H9 (cell line): ENCODE measurements around the gene FAM78A. TPM values are rescaled to one million over a fixed set of nuclear protein-coding genes. Genes with fewer than 3 reads are reported as not detected.

ENCODE experiments used
- DNase-seq: peaks from one replicate; pipeline ENCODE4 v3.0.0-alpha.2; 2017
- H2AFZ ChIP-seq: one replicate; pipeline ENCODE4 v1.6.1; 2013; ENCODE audit warnings: mild to moderate bottlenecking, low read length, control low read depth, moderate library complexity
- H2AK5ac ChIP-seq: 2 replicates; pipeline ENCODE4 v1.6.1; 2013; ENCODE audit warnings: low read length, control low read depth, mixed read lengths; ENCODE audit not compliant: insufficient read length
- H2BK120ac ChIP-seq: one replicate; pipeline ENCODE4 v1.6.1; 2013; ENCODE audit warnings: low read depth, mild to moderate bottlenecking, low read length, control low read depth, inconsistent platforms; ENCODE audit not compliant: poor library complexity, severe bottlenecking
- H2BK12ac ChIP-seq: 2 replicates; pipeline ENCODE4 v1.6.1; 2013; ENCODE audit warnings: low read length, control low read depth, mixed read lengths, low read depth; ENCODE audit not compliant: insufficient read length
- H2BK15ac ChIP-seq: 2 replicates; pipeline ENCODE4 v1.6.1; 2013; ENCODE audit warnings: low read depth, low read length, control low read depth
- H2BK20ac ChIP-seq: one replicate; pipeline ENCODE4 v1.6.1; 2013; ENCODE audit warnings: low read depth, mild to moderate bottlenecking, low read length, control low read depth, inconsistent platforms; ENCODE audit not compliant: poor library complexity, severe bottlenecking
- H2BK5ac ChIP-seq: 2 replicates; pipeline ENCODE4 v1.6.1; 2013; ENCODE audit warnings: low read length, control low read depth, mixed read lengths; ENCODE audit not compliant: insufficient read length
- H3K14ac ChIP-seq: 2 replicates; pipeline ENCODE4 v1.6.1; 2013; ENCODE audit warnings: low read length, control low read depth; ENCODE audit not compliant: insufficient read depth
- H3K18ac ChIP-seq: 2 replicates; pipeline ENCODE4 v1.6.1; 2013; ENCODE audit warnings: low read depth, mild to moderate bottlenecking, mixed read lengths, low read length, control low read depth; ENCODE audit not compliant: insufficient read length
- H3K23ac ChIP-seq: 2 replicates; pipeline ENCODE4 v1.6.1; 2013; ENCODE audit warnings: low read length, control low read depth, mixed read lengths, low read depth; ENCODE audit not compliant: insufficient read length
- H3K23me2 ChIP-seq: 2 replicates; pipeline ENCODE4 v1.6.1; 2013; ENCODE audit warnings: low read depth, mild to moderate bottlenecking, mixed read lengths, low read length, control low read depth; ENCODE audit not compliant: insufficient read length, poor library complexity, severe bottlenecking
- H3K27ac ChIP-seq: 2 replicates; pipeline ENCODE4 v1.5.1; 2013; ENCODE audit warnings: low read length, control low read depth, mixed read lengths, low read depth; ENCODE audit not compliant: insufficient read length
- H3K27me3 ChIP-seq: 2 replicates; pipeline ENCODE4 v1.6.1; 2013; ENCODE audit warnings: low read length, control low read depth, inconsistent platforms; ENCODE audit not compliant: insufficient read depth
- H3K4ac ChIP-seq: 2 replicates; pipeline ENCODE4 v1.6.1; 2013; ENCODE audit warnings: low read depth, mild to moderate bottlenecking, control low read depth, inconsistent platforms, low read length, moderate library complexity
- H3K4me1 ChIP-seq: 2 replicates; pipeline ENCODE4 v1.6.1; 2013; ENCODE audit warnings: low read length, control low read depth, inconsistent platforms; ENCODE audit not compliant: insufficient read depth
- H3K4me2 ChIP-seq: 2 replicates; pipeline ENCODE4 v1.6.1; 2013; ENCODE audit warnings: low read length, control low read depth, mixed read lengths; ENCODE audit not compliant: insufficient read length, insufficient read depth
- H3K56ac ChIP-seq: 2 replicates; pipeline ENCODE4 v1.6.1; 2013; ENCODE audit warnings: low read depth, mild to moderate bottlenecking, mixed read lengths, low read length, control low read depth; ENCODE audit not compliant: insufficient read length
- H3K79me1 ChIP-seq: 2 replicates; pipeline ENCODE4 v1.6.1; 2013; ENCODE audit warnings: low read depth, mild to moderate bottlenecking, moderate library complexity, low read length, control low read depth, inconsistent platforms; ENCODE audit not compliant: insufficient read depth, poor library complexity, severe bottlenecking
- H3K79me2 ChIP-seq: 2 replicates; pipeline ENCODE4 v1.6.1; 2013; ENCODE audit warnings: low read length, control low read depth, inconsistent platforms; ENCODE audit not compliant: insufficient read depth
- H3K9ac ChIP-seq: 2 replicates; pipeline ENCODE4 v1.6.1; 2013; ENCODE audit warnings: low read length, control low read depth, mixed read lengths; ENCODE audit not compliant: insufficient read length; ENCODE audit errors: extremely low read depth
- H3K9me3 ChIP-seq: one replicate; pipeline ENCODE4 v1.6.1; 2013; ENCODE audit warnings: low read depth, low read length, inconsistent platforms; ENCODE audit not compliant: control insufficient read depth
- H3T11ph ChIP-seq: one replicate; pipeline ENCODE4 v1.6.1; 2013; ENCODE audit warnings: mild to moderate bottlenecking, low read length, control low read depth, inconsistent platforms
- H4K20me1 ChIP-seq: one replicate; pipeline ENCODE4 v1.6.1; 2013; ENCODE audit not compliant: control insufficient read depth, insufficient read length, insufficient read depth
- H4K5ac ChIP-seq: 2 replicates; pipeline ENCODE4 v1.6.1; 2013; ENCODE audit warnings: low read depth, mild to moderate bottlenecking, mixed read lengths, low read length, control low read depth; ENCODE audit not compliant: insufficient read length
- H4K8ac ChIP-seq: replicated peaks from 2 replicates; pipeline ENCODE4 v1.6.1; 2013; ENCODE audit warnings: low read length, control low read depth, mixed read lengths, low read depth; ENCODE audit not compliant: insufficient read length
- H4K91ac ChIP-seq: 2 replicates; pipeline ENCODE4 v1.6.1; 2013; ENCODE audit warnings: low read depth, mild to moderate bottlenecking, moderate library complexity, mixed read lengths, low read length, control low read depth; ENCODE audit not compliant: insufficient read length
- H3K27ac Mint-ChIP-seq, 3 experiments: 2 replicates in 2 of 3; 3 replicates in 1 of 3; pipeline ENCODE4 v1.8.0; 2020 to 2021; ENCODE audit warnings: mixed read lengths in 3 of 3, mild to moderate bottlenecking in 1 of 3, moderate library complexity in 1 of 3
- H3K27me3 Mint-ChIP-seq: 2 replicates; pipeline ENCODE4 v1.8.0; 2021; ENCODE audit warnings: low read depth, mild to moderate bottlenecking, moderate library complexity, mixed read lengths
- H3K36me3 Mint-ChIP-seq, 3 experiments: 2 replicates in 2 of 3; 3 replicates in 1 of 3; pipeline ENCODE4 v1.8.0; 2020 to 2021; ENCODE audit warnings: low read depth in 3 of 3, mixed read lengths in 3 of 3; ENCODE audit not compliant: insufficient read depth in 1 of 3
- H3K4me1 Mint-ChIP-seq, 2 experiments: 2 replicates each; pipeline ENCODE4 v1.8.0; 2020; ENCODE audit warnings: mixed read lengths in 2 of 2
- H3K4me3 Mint-ChIP-seq, 2 experiments: 2 replicates in 1 of 2; 3 replicates in 1 of 2; pipeline ENCODE4 v1.8.0; 2020 to 2021; ENCODE audit warnings: mild to moderate bottlenecking in 2 of 2, mixed read lengths in 2 of 2, moderate library complexity in 1 of 2
- H3K9me3 Mint-ChIP-seq, 2 experiments: 2 replicates in 1 of 2; 3 replicates in 1 of 2; pipeline ENCODE4 v1.8.0; 2020; ENCODE audit warnings: mild to moderate bottlenecking in 2 of 2, mixed read lengths in 2 of 2, moderate library complexity in 1 of 2
- CTCF ChIP-seq: fragments of 200-600 bp; sonication (generic); conservative IDR thresholded peaks from 3 replicates; pipeline ENCODE4 v1.8.0; 2021; ENCODE audit warnings: antibody characterized with exemption, mild to moderate bottlenecking
- WGBS: extraction: QIAGEN DNeasy Blood & Tissue Kit; methylation state at CpG from one replicate; pipeline ENCODE4 v1.1.7; 2013; ENCODE audit warnings: missing lambda C conversion rate, low lambda C conversion rate, mixed read lengths; ENCODE audit not compliant: insufficient read length; ENCODE audit errors: extremely low coverage; 5-methylcytosine and 5-hydroxymethylcytosine counted together
- total RNA-seq: library from RNA; stranded (reverse); gene quantifications from 2 replicates; pipeline ENCODE4 v1.2.1, GENCODE V29; 2021

Gene FAM78A
- total RNA-seq, 1 experiment from 2014 or later = 1.9 TPM

- no peak overlapping the region for H3K4me3 Mint-ChIP-seq
- H4K91ac ChIP-seq = no peak overlapping the region
- WGBS = no CpG with 5 or more reads among the region's 13 CpGs
- TF ChIP-seq CTCF = no peak
- no peaks in the 10 kb centered on the region for H3K79me2 ChIP-seq
- peaks cover 5% of the 10 kb centered on the region for H3K23me2 ChIP-seq
- no peak for DNase-seq
- no peak overlapping the region for H3K23ac ChIP-seq
- H2BK12ac ChIP-seq = no peak overlapping the region
- H2BK15ac ChIP-seq = no peak overlapping the region
- H3K9me3 Mint-ChIP-seq = no peaks in the 10 kb centered on the region
- H3K27ac Mint-ChIP-seq = no peak overlapping the region
- no peak overlapping the region for H2AFZ ChIP-seq
- no peak overlapping the region for H2BK120ac ChIP-seq
- no peak overlapping the region for H4K5ac ChIP-seq
- H3K18ac ChIP-seq = no peak overlapping the region
- peaks cover 0 to 4% (median 3%) of the 10 kb centered on the region in 3 experiments; a peak in 4 of 7 replicates for H3K36me3 Mint-ChIP-seq
- no peaks in the 10 kb centered on the region for H3K27me3 Mint-ChIP-seq
- H3K27me3 ChIP-seq = no peaks in the 10 kb centered on the region
- H4K20me1 ChIP-seq = no peaks in the 10 kb centered on the region
- H3K9me3 ChIP-seq = no peaks in the 10 kb centered on the region
- no peaks in the 10 kb centered on the region for H3K79me1 ChIP-seq
- no peaks in the 10 kb centered on the region; the same call in 1 of the 2 replicates for H3K4me1 ChIP-seq
- no peak overlapping the region for H3K14ac ChIP-seq
- H4K8ac ChIP-seq = no peak overlapping the region
- H3K56ac ChIP-seq = no peak overlapping the region
- H3K4me1 Mint-ChIP-seq = peaks cover 6 to 19% of the 10 kb centered on the region in 2 experiments
- H2AK5ac ChIP-seq = no peak overlapping the region
- H3T11ph ChIP-seq = no peak overlapping the region
- no peak overlapping the region for H2BK20ac ChIP-seq
- no peak overlapping the region for H3K4ac ChIP-seq
- H3K27ac ChIP-seq = no peak overlapping the region
- no peak overlapping the region for H3K9ac ChIP-seq
- no peak overlapping the region for H2BK5ac ChIP-seq
- H3K4me2 ChIP-seq = no peak overlapping the region
Measured at GRCh38 chr9:131262327-131263032, 13.8 kb downstream of the FAM78A start.
